Activated T-helper 17 cell treated with anti-CD3 and anti-CD28 coated beads, Interleukin-2, amount 50 U/mL, for 72 hours (primary cell): Measurements from ENCODE around the gene ME1. TPM values are rescaled to one million over a fixed set of nuclear protein-coding genes. Genes with fewer than 3 reads are reported as not detected.
"Not testable (repeated sequence)": the region's sequence is repeated elsewhere in the genome, so short reads cannot be mapped to it uniquely, and the experiment has no call there.

Source experiments
- ATAC-seq: fragments of 150-1000 bp; cut with Tn5 transposase; replicated peaks from 2 replicates; pipeline ENCODE4 v1.10.0; 2021; ENCODE audit warnings: mild to moderate bottlenecking, moderate library complexity
- H3K27ac Mint-ChIP-seq: one replicate; pipeline ENCODE4 v1.8.0; 2022; ENCODE audit warnings: mixed read lengths
- H3K27me3 Mint-ChIP-seq: one replicate; pipeline ENCODE4 v1.8.0; 2022; ENCODE audit warnings: mixed read lengths
- H3K36me3 Mint-ChIP-seq: one replicate; pipeline ENCODE4 v1.8.0; 2022; ENCODE audit warnings: low read depth, mild to moderate bottlenecking, mixed read lengths
- H3K4me1 Mint-ChIP-seq: one replicate; pipeline ENCODE4 v1.8.0; 2022; ENCODE audit warnings: mixed read lengths
- H3K4me3 Mint-ChIP-seq: one replicate; pipeline ENCODE4 v1.8.0; 2022; ENCODE audit warnings: mild to moderate bottlenecking, mixed read lengths
- H3K9me3 Mint-ChIP-seq: one replicate; pipeline ENCODE4 v1.8.0; 2022; ENCODE audit warnings: mixed read lengths
- total RNA-seq, 2 donors: library from RNA; stranded (reverse); gene quantifications; one replicate each; pipeline ENCODE4 v1.2.3, GENCODE V29; 2022

ME1 gene
- total RNA-seq, 2 donors from 2014 or later = 0.32 to 0.42 TPM

GRCh38 chr6:83221276-83221675 is 209.6 kb downstream of the ME1 start:
- Mint-ChIP-seq H3K9me3 (no peaks in the 10 kb centered on the region), H3K27me3 (no peaks in the 10 kb centered on the region), H3K4me3 (no peak overlapping the region), H3K27ac (no peak overlapping the region), H3K36me3 (no peaks in the 10 kb centered on the region), H3K4me1 (no peaks in the 10 kb centered on the region)
- ATAC-seq = no peak

GRCh38 chr6:83220121-83220520 is 210.7 kb downstream of the ME1 start:
- Mint-ChIP-seq H3K4me1 (no peaks in the 10 kb centered on the region), H3K36me3 (no peaks in the 10 kb centered on the region), H3K4me3 (no peak overlapping the region), H3K27me3 (no peaks in the 10 kb centered on the region), H3K9me3 (no peaks in the 10 kb centered on the region), H3K27ac (no peak overlapping the region)
- ATAC-seq = no peak

- Mint-ChIP-seq H3K9me3 (no peaks in the 10 kb centered on the region), H3K27me3 (no peaks in the 10 kb centered on the region), H3K27ac (no peak overlapping the region), H3K36me3 (no peaks in the 10 kb centered on the region), H3K4me3 (no peak overlapping the region), H3K4me1 (no peaks in the 10 kb centered on the region)
- ATAC-seq = no peak
Observed at GRCh38 chr6:83218646-83219045, 212.2 kb downstream of the ME1 start.

- ATAC-seq = no peak
- Mint-ChIP-seq H3K9me3 (no peaks in the 10 kb centered on the region), H3K4me3 (no peak overlapping the region), H3K4me1 (no peaks in the 10 kb centered on the region), H3K27me3 (peaks cover 4% of the 10 kb centered on the region), H3K36me3 (no peaks in the 10 kb centered on the region), H3K27ac (no peak overlapping the region)
Observed at GRCh38 chr6:83216806-83217205, 214.0 kb downstream of the ME1 start.

GRCh38 chr6:83215131-83216047 is 215.5 kb downstream of the ME1 start:
- Mint-ChIP-seq H3K36me3 (no peaks in the 10 kb centered on the region), H3K4me1 (no peaks in the 10 kb centered on the region), H3K27ac (no peak overlapping the region), H3K4me3 (no peak overlapping the region), H3K27me3 (peaks cover 8% of the 10 kb centered on the region), H3K9me3 (no peaks in the 10 kb centered on the region)
- peak; percentile 94 for ATAC-seq

GRCh38 chr6:83202031-83202430 is 228.8 kb downstream of the ME1 start:
- ATAC-seq = no peak
- H3K36me3 Mint-ChIP-seq = no peaks in the 10 kb centered on the region
- H3K27ac Mint-ChIP-seq = no peak overlapping the region
- H3K9me3 Mint-ChIP-seq = no peaks in the 10 kb centered on the region
- H3K27me3 Mint-ChIP-seq = peaks cover 8% of the 10 kb centered on the region
- peaks cover 7% of the 10 kb centered on the region for H3K4me1 Mint-ChIP-seq
- H3K4me3 Mint-ChIP-seq = no peak overlapping the region

- ATAC-seq = no peak
- Mint-ChIP-seq H3K27me3 (no peaks in the 10 kb centered on the region), H3K9me3 (no peaks in the 10 kb centered on the region), H3K4me1 (peaks cover 7% of the 10 kb centered on the region), H3K4me3 (no peak overlapping the region), H3K36me3 (no peaks in the 10 kb centered on the region), H3K27ac (no peak overlapping the region)
Observed at GRCh38 chr6:83199863-83200225, 231.0 kb downstream of the ME1 start.

GRCh38 chr6:83199173-83199862 is 231.5 kb downstream of the ME1 start:
- H3K27ac Mint-ChIP-seq = no peak overlapping the region
- ATAC-seq = peak; percentile 76

GRCh38 chr6:83198486-83199172 is 232.2 kb downstream of the ME1 start:
- H3K9me3 Mint-ChIP-seq = no peaks in the 10 kb centered on the region
- H3K27ac Mint-ChIP-seq = no peak overlapping the region
- no peak for ATAC-seq
- no peak overlapping the region for H3K4me3 Mint-ChIP-seq
- H3K27me3 Mint-ChIP-seq = no peaks in the 10 kb centered on the region
- no peaks in the 10 kb centered on the region for H3K36me3 Mint-ChIP-seq
- H3K4me1 Mint-ChIP-seq = peaks cover 12% of the 10 kb centered on the region

More at GRCh38 chr6:83199173-83199862, 231.5 kb downstream of the ME1 start:
- H3K27me3 Mint-ChIP-seq = no peaks in the 10 kb centered on the region
- no peaks in the 10 kb centered on the region for H3K9me3 Mint-ChIP-seq
- peaks cover 10% of the 10 kb centered on the region for H3K4me1 Mint-ChIP-seq
- H3K36me3 Mint-ChIP-seq = no peaks in the 10 kb centered on the region
- no peak overlapping the region for H3K4me3 Mint-ChIP-seq

- H3K4me1 Mint-ChIP-seq = peaks cover 5% of the 10 kb centered on the region
- H3K27ac Mint-ChIP-seq = no peak overlapping the region
- no peaks in the 10 kb centered on the region for H3K27me3 Mint-ChIP-seq
- H3K4me3 Mint-ChIP-seq = peak overlapping the region; percentile 98
- peaks cover 35% of the 10 kb centered on the region for H3K36me3 Mint-ChIP-seq
- peak; percentile 20 for ATAC-seq
- H3K9me3 Mint-ChIP-seq = no peaks in the 10 kb centered on the region
Observed at GRCh38 chr6:83193747-83194566, 236.9 kb downstream of the ME1 start.

GRCh38 chr6:83192871-83193746 is 237.7 kb downstream of the ME1 start, which contains the start of the genes PGM3 and RWDD2A:
Gene PGM3, minus strand, starts transcription at chr6:83193265. Its CDS starts 2,253 bp downstream, at chr6:83191012.
Gene RWDD2A, plus strand, starts transcription at chr6:83193357. Its CDS starts 1,095 bp downstream, at chr6:83194452.
- no peaks in the 10 kb centered on the region for H3K9me3 Mint-ChIP-seq
- ATAC-seq = peak; percentile 98

GRCh38 chr6:83192456-83192855 is 238.4 kb downstream of the ME1 start:
- peak; percentile 43 for ATAC-seq
- H3K36me3 Mint-ChIP-seq = peaks cover 50% of the 10 kb centered on the region
- H3K4me3 Mint-ChIP-seq = peak overlapping the region; percentile 98
- peaks cover 5% of the 10 kb centered on the region for H3K4me1 Mint-ChIP-seq
- H3K27ac Mint-ChIP-seq = peak overlapping the region; percentile 96
- H3K9me3 Mint-ChIP-seq = no peaks in the 10 kb centered on the region
- H3K27me3 Mint-ChIP-seq = no peaks in the 10 kb centered on the region

More at GRCh38 chr6:83192871-83193746, 237.7 kb downstream of the ME1 start, which contains the start of the genes PGM3 and RWDD2A:
- Mint-ChIP-seq H3K36me3 (peaks cover 43% of the 10 kb centered on the region), H3K27me3 (no peaks in the 10 kb centered on the region), H3K27ac (peak within 1 kb of the TSS; percentile 96), H3K4me3 (peak within 1 kb of the TSS; percentile 98), H3K4me1 (peaks cover 5% of the 10 kb centered on the region)

GRCh38 chr6:83191974-83192373 is 238.9 kb downstream of the ME1 start:
- peaks cover 54% of the 10 kb centered on the region for H3K36me3 Mint-ChIP-seq
- not testable (repeated sequence) for H3K27me3 Mint-ChIP-seq, H3K4me1 Mint-ChIP-seq, H3K9me3 Mint-ChIP-seq, ATAC-seq
- H3K4me3 Mint-ChIP-seq = peak overlapping the region; percentile 98
- H3K27ac Mint-ChIP-seq = peak overlapping the region; percentile 96
